ENCODE data around the gene METTL8.

DNA sequence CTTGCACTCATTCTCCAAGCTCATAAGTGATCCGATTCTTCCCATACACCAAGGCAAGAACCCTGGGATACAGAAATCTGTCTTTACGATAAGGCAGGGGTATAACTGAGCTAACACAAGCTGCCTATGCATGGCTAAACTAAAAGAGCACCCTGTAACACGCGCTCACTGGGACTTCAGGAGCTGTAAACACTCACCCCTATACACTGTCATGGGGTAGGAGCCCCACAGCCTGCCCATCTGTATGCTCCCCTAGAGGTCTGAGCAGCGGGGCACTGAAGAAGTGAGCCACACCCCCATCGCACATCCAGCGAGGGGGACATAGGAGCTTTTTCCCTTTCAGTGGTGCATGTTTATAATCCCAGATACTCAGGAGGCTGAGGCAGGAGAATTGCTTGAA lies 46.7 kb downstream of the METTL8 start:
- TF ChIP-seq, protein P1, sequence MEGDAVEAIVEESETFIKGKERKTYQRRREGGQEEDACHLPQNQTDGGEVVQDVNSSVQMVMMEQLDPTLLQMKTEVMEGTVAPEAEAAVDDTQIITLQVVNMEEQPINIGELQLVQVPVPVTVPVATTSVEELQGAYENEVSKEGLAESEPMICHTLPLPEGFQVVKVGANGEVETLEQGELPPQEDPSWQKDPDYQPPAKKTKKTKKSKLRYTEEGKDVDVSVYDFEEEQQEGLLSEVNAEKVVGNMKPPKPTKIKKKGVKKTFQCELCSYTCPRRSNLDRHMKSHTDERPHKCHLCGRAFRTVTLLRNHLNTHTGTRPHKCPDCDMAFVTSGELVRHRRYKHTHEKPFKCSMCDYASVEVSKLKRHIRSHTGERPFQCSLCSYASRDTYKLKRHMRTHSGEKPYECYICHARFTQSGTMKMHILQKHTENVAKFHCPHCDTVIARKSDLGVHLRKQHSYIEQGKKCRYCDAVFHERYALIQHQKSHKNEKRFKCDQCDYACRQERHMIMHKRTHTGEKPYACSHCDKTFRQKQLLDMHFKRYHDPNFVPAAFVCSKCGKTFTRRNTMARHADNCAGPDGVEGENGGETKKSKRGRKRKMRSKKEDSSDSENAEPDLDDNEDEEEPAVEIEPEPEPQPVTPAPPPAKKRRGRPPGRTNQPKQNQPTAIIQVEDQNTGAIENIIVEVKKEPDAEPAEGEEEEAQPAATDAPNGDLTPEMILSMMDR (IDR thresholded peaks at IDR 0.05; ENCODE audit: insufficient read depth, low read length): no peak
- no peak for TF ChIP-seq POLR2AphosphoS5 (IDR thresholded peaks at IDR 0.05; ENCODE audit: low read depth)
- TF ChIP-seq, protein P2, sequence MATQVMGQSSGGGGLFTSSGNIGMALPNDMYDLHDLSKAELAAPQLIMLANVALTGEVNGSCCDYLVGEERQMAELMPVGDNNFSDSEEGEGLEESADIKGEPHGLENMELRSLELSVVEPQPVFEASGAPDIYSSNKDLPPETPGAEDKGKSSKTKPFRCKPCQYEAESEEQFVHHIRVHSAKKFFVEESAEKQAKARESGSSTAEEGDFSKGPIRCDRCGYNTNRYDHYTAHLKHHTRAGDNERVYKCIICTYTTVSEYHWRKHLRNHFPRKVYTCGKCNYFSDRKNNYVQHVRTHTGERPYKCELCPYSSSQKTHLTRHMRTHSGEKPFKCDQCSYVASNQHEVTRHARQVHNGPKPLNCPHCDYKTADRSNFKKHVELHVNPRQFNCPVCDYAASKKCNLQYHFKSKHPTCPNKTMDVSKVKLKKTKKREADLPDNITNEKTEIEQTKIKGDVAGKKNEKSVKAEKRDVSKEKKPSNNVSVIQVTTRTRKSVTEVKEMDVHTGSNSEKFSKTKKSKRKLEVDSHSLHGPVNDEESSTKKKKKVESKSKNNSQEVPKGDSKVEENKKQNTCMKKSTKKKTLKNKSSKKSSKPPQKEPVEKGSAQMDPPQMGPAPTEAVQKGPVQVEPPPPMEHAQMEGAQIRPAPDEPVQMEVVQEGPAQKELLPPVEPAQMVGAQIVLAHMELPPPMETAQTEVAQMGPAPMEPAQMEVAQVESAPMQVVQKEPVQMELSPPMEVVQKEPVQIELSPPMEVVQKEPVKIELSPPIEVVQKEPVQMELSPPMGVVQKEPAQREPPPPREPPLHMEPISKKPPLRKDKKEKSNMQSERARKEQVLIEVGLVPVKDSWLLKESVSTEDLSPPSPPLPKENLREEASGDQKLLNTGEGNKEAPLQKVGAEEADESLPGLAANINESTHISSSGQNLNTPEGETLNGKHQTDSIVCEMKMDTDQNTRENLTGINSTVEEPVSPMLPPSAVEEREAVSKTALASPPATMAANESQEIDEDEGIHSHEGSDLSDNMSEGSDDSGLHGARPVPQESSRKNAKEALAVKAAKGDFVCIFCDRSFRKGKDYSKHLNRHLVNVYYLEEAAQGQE (IDR thresholded peaks at IDR 0.05; ENCODE audit: insufficient replicate concordance, low read depth): no peak

Data from HL-60 (cell line).